BJ (cell line): Measurements from ENCODE around the gene CUTA. TPM values are rescaled to one million over a fixed set of nuclear protein-coding genes. Genes with fewer than 3 reads are reported as not detected.
A peak's percentile ranks its signal among the peaks of the same experiment; 100 is the strongest.

Experiments
- CTCF ChIA-PET: fragments of 350-600 bp; formaldehyde crosslinking; extraction: SDS; loops from one replicate; lab custom pipeline; 2021; ENCODE audit warnings: antibody characterized with exemption, inconsistent platforms; lab: Yijun Ruan, JAX
- POLR2A ChIA-PET: fragments of 300-600 bp; sonication (Branson Sonifier 250); formaldehyde crosslinking; extraction: SDS; loops from one replicate; lab custom pipeline; 2021; ENCODE audit warnings: antibody characterized with exemption; lab: Charles Lee
- DNase-seq: peaks from one replicate; pipeline ENCODE4 v3.0.0-alpha.2; 2011; ENCODE audit warnings: low read depth
- H3K27me3 ChIP-seq: 2 replicates; pipeline ENCODE4 v1.6.0; 2011; ENCODE audit warnings: low read length; ENCODE audit not compliant: control insufficient read depth, insufficient read depth
- H3K36me3 ChIP-seq: 2 replicates; pipeline ENCODE4 v1.5.1; 2011; ENCODE audit warnings: low read length; ENCODE audit not compliant: control insufficient read depth, insufficient read depth
- H3K4me3 ChIP-seq: 2 replicates; pipeline ENCODE4 v1.5.1; 2011; ENCODE audit warnings: low read depth, mild to moderate bottlenecking, control low read depth, low read length
- CTCF ChIP-seq: IDR thresholded peaks from 2 replicates; pipeline ENCODE4 v1.5.1; 2011; ENCODE audit warnings: low read depth, mild to moderate bottlenecking, control low read depth, inconsistent platforms, low read length, moderate library complexity; ENCODE audit not compliant: insufficient read depth
- polyA plus RNA-seq: library from polyadenylated mRNA; depleted of rRNA; stranded (reverse); fragments of >200 nt; gene quantifications from 2 replicates; pipeline ENCODE4 v1.2.3, GENCODE V29; 2011

The CUTA gene
- polyA plus RNA-seq, 1 experiment = 369 TPM

DNA sequence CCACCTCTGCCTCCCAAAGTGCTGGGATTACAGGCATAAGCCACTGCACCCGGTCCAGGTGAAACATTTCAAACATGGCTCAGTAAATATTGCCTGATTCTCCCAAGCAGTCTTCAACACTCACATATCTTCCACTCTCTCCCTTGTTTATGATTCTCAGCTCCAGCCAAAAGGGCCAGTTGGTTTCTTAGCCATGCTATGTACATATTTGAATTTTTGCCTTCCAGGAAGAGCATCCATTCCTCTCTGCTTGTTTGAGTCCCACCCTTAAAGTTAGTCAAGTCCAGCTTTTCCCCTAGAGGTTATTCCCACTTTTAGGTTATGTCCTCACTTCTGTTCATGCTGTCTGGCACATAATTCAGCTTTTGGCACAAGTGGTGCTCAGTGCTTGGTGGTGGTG lies 20.4 kb downstream of the CUTA start:
- peaks cover 1% of the 10 kb centered on the region for H3K36me3 ChIP-seq
- TF ChIP-seq CTCF = no peak
- no peaks in the 10 kb centered on the region for H3K27me3 ChIP-seq
- DNase-seq = no peak
- no peak overlapping the region for H3K4me3 ChIP-seq
- POLR2A ChIA-PET = no interaction called here
- CTCF ChIA-PET = interaction anchor here (0.9 to 1.1 kb wide), 2 partner anchors 13 kb away, joined by 3 to 4 read pairs; no protein-coding TSS in a partner anchor

- peak overlapping the region; percentile 87 for H3K4me3 ChIP-seq
- no peaks in the 10 kb centered on the region; the same call in 1 of the 2 replicates for H3K36me3 ChIP-seq
- TF ChIP-seq CTCF = no peak
- CTCF ChIA-PET = interaction anchor here (0.6 to 1.9 kb wide), 2 partner anchors 24 to 33 kb away, joined by 3 to 5 read pairs; no protein-coding TSS in a partner anchor
- DNase-seq = no peak
- no peaks in the 10 kb centered on the region for H3K27me3 ChIP-seq
- POLR2A ChIA-PET = no interaction called here
Observed at GRCh38 chr6:33392979-33393378, 24.9 kb downstream of the CUTA start.

DNA sequence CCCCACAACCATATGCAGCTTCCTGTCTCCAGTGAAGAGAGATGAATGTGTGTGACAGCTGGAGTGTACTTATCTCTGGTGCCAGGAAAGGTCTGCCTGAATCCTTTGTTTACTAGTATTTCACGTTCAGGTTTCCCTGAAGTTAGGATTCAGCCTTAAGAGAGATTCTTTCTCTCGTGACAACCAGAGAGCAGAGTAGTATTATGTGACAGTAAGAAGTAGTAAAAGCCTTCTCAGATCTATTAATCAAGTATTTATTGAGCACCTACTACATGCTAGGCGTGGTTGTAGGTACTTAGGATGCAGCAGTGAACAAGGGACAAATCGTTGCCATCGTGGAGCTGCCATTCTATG lies 25.3 kb downstream of the CUTA start:
- CTCF ChIA-PET = interaction anchor here (0.6 to 1.9 kb wide), 2 partner anchors 25 to 33 kb away, joined by 3 to 5 read pairs; no protein-coding TSS in a partner anchor
- peak overlapping the region; percentile 87 for H3K4me3 ChIP-seq
- TF ChIP-seq CTCF = no peak
- no peaks in the 10 kb centered on the region for H3K27me3 ChIP-seq
- POLR2A ChIA-PET = no interaction called here
- no peaks in the 10 kb centered on the region for H3K36me3 ChIP-seq
- DNase-seq = no peak

GRCh38 chr6:33391922-33392594 lies 25.8 kb downstream of the CUTA start:
- no peak for TF ChIP-seq CTCF
- no peak for DNase-seq
- no peaks in the 10 kb centered on the region for H3K27me3 ChIP-seq
- ChIA-PET POLR2A (no interaction called here), CTCF (interaction anchor here (0.6 to 1.9 kb wide), 2 partner anchors 25 to 34 kb away, joined by 3 to 5 read pairs; no protein-coding TSS in a partner anchor)
- peak overlapping the region; percentile 87 for H3K4me3 ChIP-seq
- no peaks in the 10 kb centered on the region for H3K36me3 ChIP-seq

DNA sequence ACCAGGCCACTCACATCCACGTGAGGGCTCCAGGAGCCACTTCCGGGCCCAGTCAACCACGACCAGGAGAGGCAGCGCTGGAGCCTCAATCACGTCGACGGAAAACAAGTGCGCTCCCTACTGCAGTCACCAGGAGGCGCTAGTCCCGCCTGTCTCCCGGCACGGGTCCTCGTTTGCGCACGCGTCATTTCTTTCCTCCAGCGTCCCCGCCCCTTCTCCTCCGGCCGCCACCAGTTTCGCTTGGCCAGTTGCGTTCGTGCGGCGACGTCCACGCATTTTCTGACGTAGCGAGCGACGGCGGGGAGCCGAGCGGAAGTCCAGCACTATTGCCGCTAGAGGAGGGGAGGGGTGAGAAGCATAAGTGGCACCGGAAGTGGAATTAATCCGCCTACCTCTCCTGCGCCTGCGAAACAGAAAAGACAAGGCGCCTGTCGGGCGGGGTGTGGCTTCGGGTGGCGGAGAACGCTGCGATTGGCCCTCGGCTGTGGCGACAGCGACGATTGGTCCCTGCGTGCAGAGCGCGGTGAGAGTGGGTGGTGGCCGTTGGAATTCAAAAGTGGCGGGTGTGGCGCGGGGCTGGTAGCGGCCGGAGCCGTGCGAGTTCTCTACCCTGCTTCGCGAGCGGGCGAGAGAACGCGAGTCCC lies 26.5 kb downstream of the CUTA start, which contains the start of gene KIFC1:
Gene KIFC1, plus strand, starts transcription at position 546 of the 644 bp plus-strand sequence. CDS start 163 bp downstream, outside the sequence.
- Histone ChIP-seq H3K36me3 (no peaks in the 10 kb centered on the region), H3K4me3 (peak within 1 kb of the TSS; percentile 87), H3K27me3 (no peaks in the 10 kb centered on the region)
- DNase-seq = peak; percentile 99
- CTCF ChIA-PET = interaction anchor here (0.7 to 2.3 kb wide), 10 partner anchors 11 to 204 kb away, joined by 3 to 19 read pairs (median 4); no protein-coding TSS in a partner anchor
- TF ChIP-seq CTCF = peak; percentile 99
- POLR2A ChIA-PET = no interaction called here
